ENCODE results near the gene ANKRD44.
A peak's percentile ranks its signal among the peaks of the same experiment; 100 is the strongest.

ANKRD44 gene

DNA sequence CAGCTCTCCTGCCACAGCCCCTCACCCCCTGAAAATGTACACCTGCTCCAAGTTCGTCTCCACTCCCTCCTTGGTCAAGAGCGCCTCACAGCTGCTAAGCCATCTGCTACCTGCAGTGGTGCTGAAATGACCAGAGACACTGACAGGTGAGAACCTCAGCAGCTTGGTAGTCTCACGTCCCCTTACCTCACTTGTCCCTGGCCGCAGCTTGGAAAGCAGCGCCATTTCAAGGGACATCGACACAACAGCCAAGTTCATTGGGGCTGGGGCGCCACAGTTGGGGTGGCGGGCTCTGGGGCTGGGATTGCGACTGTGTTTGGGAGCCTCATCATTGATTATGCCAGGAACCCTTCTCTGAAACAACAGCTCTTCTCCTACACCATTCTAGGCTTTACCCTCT is 47.5 kb downstream of the ANKRD44 start:
- in situ Hi-C loops (cut with HindIII; ENCODE audit: low pct_ligation_motif_present, low sequenced_read_pairs): no loop called here
- DNase-seq: no peak
- Histone ChIP-seq H3K27ac (no peak overlapping the region), H3K27me3 (replicated peaks) (no peaks in the 10 kb centered on the region), H3K36me3 (replicated peaks) (no peaks in the 10 kb centered on the region), H3K4me3 (ENCODE audit: low read depth, low read length) (no peak overlapping the region)
- TF ChIP-seq, protein P1, sequence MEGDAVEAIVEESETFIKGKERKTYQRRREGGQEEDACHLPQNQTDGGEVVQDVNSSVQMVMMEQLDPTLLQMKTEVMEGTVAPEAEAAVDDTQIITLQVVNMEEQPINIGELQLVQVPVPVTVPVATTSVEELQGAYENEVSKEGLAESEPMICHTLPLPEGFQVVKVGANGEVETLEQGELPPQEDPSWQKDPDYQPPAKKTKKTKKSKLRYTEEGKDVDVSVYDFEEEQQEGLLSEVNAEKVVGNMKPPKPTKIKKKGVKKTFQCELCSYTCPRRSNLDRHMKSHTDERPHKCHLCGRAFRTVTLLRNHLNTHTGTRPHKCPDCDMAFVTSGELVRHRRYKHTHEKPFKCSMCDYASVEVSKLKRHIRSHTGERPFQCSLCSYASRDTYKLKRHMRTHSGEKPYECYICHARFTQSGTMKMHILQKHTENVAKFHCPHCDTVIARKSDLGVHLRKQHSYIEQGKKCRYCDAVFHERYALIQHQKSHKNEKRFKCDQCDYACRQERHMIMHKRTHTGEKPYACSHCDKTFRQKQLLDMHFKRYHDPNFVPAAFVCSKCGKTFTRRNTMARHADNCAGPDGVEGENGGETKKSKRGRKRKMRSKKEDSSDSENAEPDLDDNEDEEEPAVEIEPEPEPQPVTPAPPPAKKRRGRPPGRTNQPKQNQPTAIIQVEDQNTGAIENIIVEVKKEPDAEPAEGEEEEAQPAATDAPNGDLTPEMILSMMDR (IDR thresholded peaks at IDR 0.05; ENCODE audit: low read depth, low read length, missing control alignments): no peak

- Histone ChIP-seq H3K4me3 (ENCODE audit: low read depth, low read length) (no peak overlapping the region), H3K27ac (no peak overlapping the region), H3K36me3 (replicated peaks) (no peaks in the 10 kb centered on the region), H3K27me3 (replicated peaks) (no peaks in the 10 kb centered on the region)
- in situ Hi-C loops (cut with HindIII; ENCODE audit: low pct_ligation_motif_present, low sequenced_read_pairs): no loop called here
- DNase-seq: peak; percentile 14
- TF ChIP-seq, protein P1 (IDR thresholded peaks at IDR 0.05; ENCODE audit: low read depth, low read length, missing control alignments): no peak
Observed at GRCh38 chr2:197261808-197262226, 48.8 kb downstream of the ANKRD44 start.

DNA sequence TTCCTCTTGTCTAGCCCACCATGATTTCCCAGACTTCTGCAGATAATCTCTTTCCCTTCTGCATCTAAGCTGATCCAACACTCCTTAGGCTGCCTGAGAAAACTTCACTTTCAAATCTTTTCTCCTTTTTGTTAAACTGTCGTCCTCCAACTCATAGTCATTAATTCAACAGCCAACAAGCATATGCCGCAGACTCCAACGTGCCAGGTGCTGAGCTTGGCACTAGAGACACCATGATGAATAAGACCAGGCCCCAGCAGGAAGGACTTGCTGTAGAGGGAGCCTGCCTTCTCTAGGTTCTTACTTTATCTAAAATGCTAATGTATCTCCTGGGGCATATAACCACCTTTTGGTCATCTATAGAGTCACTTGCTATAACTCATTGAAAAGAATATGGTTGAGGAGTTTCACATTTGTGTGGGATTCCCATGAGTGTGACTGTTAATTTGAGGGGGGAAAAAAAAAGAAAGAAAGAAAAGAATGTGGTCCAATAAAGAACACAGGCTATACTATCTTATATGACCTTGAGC is 51.0 kb downstream of the ANKRD44 start:
- Histone ChIP-seq H3K27ac (no peak overlapping the region), H3K27me3 (replicated peaks) (no peaks in the 10 kb centered on the region), H3K4me3 (ENCODE audit: low read depth, low read length) (no peak overlapping the region), H3K36me3 (replicated peaks) (no peaks in the 10 kb centered on the region)
- no peak for DNase-seq
- in situ Hi-C loops (cut with HindIII; ENCODE audit: low pct_ligation_motif_present, low sequenced_read_pairs): no loop called here
- TF ChIP-seq, protein P1 (IDR thresholded peaks at IDR 0.05; ENCODE audit: low read depth, low read length, missing control alignments): no peak

GRCh38 chr2:197258580-197258979 is 52.0 kb downstream of the ANKRD44 start:
- no peak for DNase-seq
- no peak overlapping the region for H3K4me3 ChIP-seq (ENCODE audit: low read depth, low read length)
- in situ Hi-C loops (cut with HindIII; ENCODE audit: low pct_ligation_motif_present, low sequenced_read_pairs): no loop called here
- no peaks in the 10 kb centered on the region for H3K36me3 ChIP-seq (replicated peaks)
- H3K27ac ChIP-seq: no peak overlapping the region
- TF ChIP-seq, protein P1 (IDR thresholded peaks at IDR 0.05; ENCODE audit: low read depth, low read length, missing control alignments): no peak
- no peaks in the 10 kb centered on the region for H3K27me3 ChIP-seq (replicated peaks)

GRCh38 chr2:197256547-197257170 is 53.9 kb downstream of the ANKRD44 start:
- no peaks in the 10 kb centered on the region for H3K36me3 ChIP-seq (replicated peaks)
- no peaks in the 10 kb centered on the region for H3K27me3 ChIP-seq (replicated peaks)
- H3K27ac ChIP-seq: no peak overlapping the region
- in situ Hi-C loops (cut with HindIII; ENCODE audit: low pct_ligation_motif_present, low sequenced_read_pairs): no loop called here
- TF ChIP-seq, protein P1 (IDR thresholded peaks at IDR 0.05; ENCODE audit: low read depth, low read length, missing control alignments): no peak
- no peak for DNase-seq
- H3K4me3 ChIP-seq (ENCODE audit: low read depth, low read length): no peak overlapping the region

- Histone ChIP-seq H3K4me3 (ENCODE audit: low read depth, low read length) (no peak overlapping the region), H3K36me3 (replicated peaks) (no peaks in the 10 kb centered on the region), H3K27me3 (replicated peaks) (no peaks in the 10 kb centered on the region), H3K27ac (no peak overlapping the region)
- in situ Hi-C loops (cut with HindIII; ENCODE audit: low pct_ligation_motif_present, low sequenced_read_pairs): no loop called here
- TF ChIP-seq, protein P1 (IDR thresholded peaks at IDR 0.05; ENCODE audit: low read depth, low read length, missing control alignments): no peak
- no peak for DNase-seq
Observed at GRCh38 chr2:197256021-197256420, 54.6 kb downstream of the ANKRD44 start.

Measured in brain microvascular endothelial cell (primary cell).